KMS-11 (cell line): ENCODE data around the gene NAV2.

ENCODE experiments used
- H2AFZ ChIP-seq: fragments of 200-600 bp; sonication (generic); 2 replicates; pipeline ENCODE4 v1.6.1; 2016; ENCODE audit warnings: antibody characterized with exemption, mixed run types, low read depth
- H3K27ac ChIP-seq: fragments of 200-600 bp; sonication (generic); 2 replicates; pipeline ENCODE4 v1.6.1; 2016; ENCODE audit warnings: mild to moderate bottlenecking, mixed run types
- H3K27me3 ChIP-seq: fragments of 200-600 bp; sonication (generic); 2 replicates; pipeline ENCODE4 v1.6.1; 2017; ENCODE audit warnings: mild to moderate bottlenecking, low read depth, mixed run types, moderate library complexity; ENCODE audit not compliant: insufficient read depth
- H3K36me3 ChIP-seq: fragments of 200-600 bp; sonication (generic); 2 replicates; pipeline ENCODE4 v1.6.1; 2017; ENCODE audit warnings: mild to moderate bottlenecking, mixed run types; ENCODE audit not compliant: insufficient read depth
- H3K4me1 ChIP-seq: fragments of 200-600 bp; sonication (generic); 2 replicates; pipeline ENCODE4 v1.6.1; 2016; ENCODE audit warnings: mild to moderate bottlenecking, low read depth, mixed run types; ENCODE audit not compliant: poor library complexity, severe bottlenecking
- H3K4me2 ChIP-seq: fragments of 200-600 bp; sonication (generic); 2 replicates; pipeline ENCODE4 v1.7.0; 2016; ENCODE audit warnings: mild to moderate bottlenecking, mixed run types
- H3K4me3 ChIP-seq: fragments of 200-600 bp; sonication (generic); IDR thresholded peaks from 2 replicates; pipeline ENCODE4 v1.6.1; 2017; ENCODE audit warnings: low read depth, low read length, mixed read lengths; ENCODE audit not compliant: insufficient read depth
- H3K79me2 ChIP-seq: fragments of 200-600 bp; sonication (generic); 2 replicates; pipeline ENCODE4 v1.6.1; 2016; ENCODE audit warnings: low read depth, mixed run types; ENCODE audit not compliant: insufficient read depth
- H3K9ac ChIP-seq: fragments of 200-600 bp; sonication (generic); 2 replicates; pipeline ENCODE4 v1.6.1; 2016; ENCODE audit warnings: mild to moderate bottlenecking, mixed run types
- H4K20me1 ChIP-seq: fragments of 200-600 bp; sonication (generic); 2 replicates; pipeline ENCODE4 v1.6.1; 2016; ENCODE audit warnings: mild to moderate bottlenecking, mixed run types; ENCODE audit not compliant: insufficient read depth
- CTCF ChIP-seq: fragments of 200-600 bp; sonication (generic); conservative IDR thresholded peaks from 2 replicates; pipeline ENCODE4 v1.6.1; 2017; ENCODE audit warnings: low read depth, mild to moderate bottlenecking, antibody characterized with exemption, low read length, moderate library complexity, mixed read lengths

NAV2 gene

GRCh38 chr11:19816040-19816439 lies 103.4 kb downstream of the NAV2 start:
- no peak overlapping the region for H3K4me2 ChIP-seq
- no peak for TF ChIP-seq CTCF

GRCh38 chr11:19816817-19817216 lies 104.2 kb downstream of the NAV2 start:
- no peak overlapping the region for H3K4me2 ChIP-seq
- no peak overlapping the region for H3K27ac ChIP-seq

More at GRCh38 chr11:19816040-19816439, 103.4 kb downstream of the NAV2 start:
- H3K4me3 ChIP-seq, result no peak overlapping the region
- H3K9ac ChIP-seq, result no peak overlapping the region
- no peaks in the 10 kb centered on the region for H3K79me2 ChIP-seq
- H4K20me1 ChIP-seq, result no peaks in the 10 kb centered on the region
- H3K36me3 ChIP-seq, result no peaks in the 10 kb centered on the region
- H2AFZ ChIP-seq, result no peak overlapping the region
- H3K27me3 ChIP-seq, result no peaks in the 10 kb centered on the region
- H3K4me1 ChIP-seq, result peaks cover 9% of the 10 kb centered on the region
- H3K27ac ChIP-seq, result no peak overlapping the region

GRCh38 chr11:19817265-19817851 lies 104.7 kb downstream of the NAV2 start:
- Histone ChIP-seq H2AFZ (no peak overlapping the region), H3K27me3 (no peaks in the 10 kb centered on the region), H3K4me2 (no peak overlapping the region), H3K36me3 (no peaks in the 10 kb centered on the region), H3K27ac (no peak overlapping the region), H3K4me3 (no peak overlapping the region), H4K20me1 (no peaks in the 10 kb centered on the region), H3K4me1 (peaks cover 6% of the 10 kb centered on the region), H3K9ac (no peak overlapping the region), H3K79me2 (no peaks in the 10 kb centered on the region)
- TF ChIP-seq CTCF, result no peak

More at GRCh38 chr11:19816817-19817216, 104.2 kb downstream of the NAV2 start:
- TF ChIP-seq CTCF, result no peak
- H3K4me1 ChIP-seq, result peaks cover 9% of the 10 kb centered on the region
- H3K27me3 ChIP-seq, result no peaks in the 10 kb centered on the region
- no peak overlapping the region for H3K4me3 ChIP-seq
- H3K9ac ChIP-seq, result no peak overlapping the region
- H4K20me1 ChIP-seq, result no peaks in the 10 kb centered on the region
- no peaks in the 10 kb centered on the region for H3K79me2 ChIP-seq
- no peaks in the 10 kb centered on the region for H3K36me3 ChIP-seq
- H2AFZ ChIP-seq, result no peak overlapping the region

DNA sequence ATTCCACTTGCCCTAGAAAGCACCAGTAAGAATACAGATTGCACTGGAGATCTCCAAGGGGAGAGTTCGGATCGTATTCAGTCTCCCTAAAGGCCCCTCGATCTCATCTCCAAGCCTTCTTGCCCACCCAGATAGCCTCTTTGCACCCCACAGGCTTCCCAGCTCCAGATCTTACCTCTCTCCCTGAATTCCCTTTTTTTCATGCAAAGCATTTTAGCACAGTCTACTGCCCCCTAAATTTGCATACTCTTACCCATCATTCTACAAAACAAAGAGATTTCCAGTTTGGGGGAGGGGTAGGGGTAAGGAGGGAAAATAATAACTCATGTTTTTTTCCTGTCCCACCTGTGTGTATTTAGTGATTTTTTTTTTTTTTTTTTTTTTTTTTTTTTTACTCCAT lies 105.2 kb downstream of the NAV2 start:
- Histone ChIP-seq H3K9ac (no peak overlapping the region), H3K79me2 (no peaks in the 10 kb centered on the region)

More for the DNA sequence above, 105.2 kb downstream of the NAV2 start:
- Histone ChIP-seq H3K4me2 (no peak overlapping the region), H4K20me1 (no peaks in the 10 kb centered on the region), H2AFZ (no peak overlapping the region), H3K27me3 (no peaks in the 10 kb centered on the region), H3K36me3 (no peaks in the 10 kb centered on the region), H3K27ac (no peak overlapping the region), H3K4me1 (peaks cover 1% of the 10 kb centered on the region), H3K4me3 (no peak overlapping the region)
- no peak for TF ChIP-seq CTCF
